Central memory CD8-positive, alpha-beta T cell (primary cell): Measurements from ENCODE around the gene IL17RD.

ENCODE experiments used
- ATAC-seq: fragments of 150-1000 bp; cut with Tn5 transposase; replicated peaks from 2 replicates; pipeline ENCODE4 v1.10.0; 2022; ENCODE audit warnings: mild to moderate bottlenecking, moderate FRiP score, moderate number of reproducible peaks; ENCODE audit not compliant: poor library complexity, severe bottlenecking; ENCODE audit errors: extremely low read depth
- DNase-seq, 2 donors: peaks; one replicate each; pipeline ENCODE4 v3.0.0; 2021; ENCODE audit warnings: low spot score in 2 of 2
- H3K27ac Mint-ChIP-seq: one replicate; pipeline ENCODE4 v1.8.0; 2022; ENCODE audit warnings: low read depth, mild to moderate bottlenecking, moderate library complexity, mixed read lengths
- H3K27me3 Mint-ChIP-seq: one replicate; pipeline ENCODE4 v1.8.0; 2022; ENCODE audit warnings: mixed read lengths
- H3K36me3 Mint-ChIP-seq: one replicate; pipeline ENCODE4 v1.8.0; 2022; ENCODE audit warnings: mild to moderate bottlenecking, moderate library complexity, mixed read lengths; ENCODE audit not compliant: insufficient read depth
- H3K4me1 Mint-ChIP-seq: one replicate; pipeline ENCODE4 v1.8.0; 2022; ENCODE audit warnings: mixed read lengths
- H3K4me3 Mint-ChIP-seq: one replicate; pipeline ENCODE4 v1.8.0; 2022; ENCODE audit warnings: mild to moderate bottlenecking, moderate library complexity, mixed read lengths
- H3K9me3 Mint-ChIP-seq: one replicate; pipeline ENCODE4 v1.8.0; 2022; ENCODE audit warnings: mixed read lengths

The IL17RD gene

DNA sequence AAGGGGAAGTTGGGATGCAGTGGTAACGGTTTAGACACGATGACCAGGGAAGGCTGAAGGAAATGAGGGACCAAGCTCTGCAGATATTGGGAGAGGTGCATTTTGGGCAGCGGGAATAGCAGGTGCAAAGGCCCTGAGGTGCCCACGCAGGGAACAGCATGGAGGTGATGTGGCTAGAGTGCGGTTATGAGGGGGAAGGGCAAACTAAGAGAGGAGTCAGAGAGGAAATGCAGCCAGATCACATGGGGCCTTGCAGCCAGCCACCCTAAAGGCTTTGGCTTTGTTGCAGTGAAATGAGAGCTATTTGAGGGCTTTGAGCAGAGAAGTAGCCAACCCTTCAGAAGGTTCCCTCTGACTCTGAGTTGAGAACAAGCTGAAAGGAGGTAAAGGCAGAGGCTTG is 102.1 kb downstream of the IL17RD start:
- no peaks in the 10 kb centered on the region for H3K36me3 Mint-ChIP-seq
- DNase-seq (no peak), ATAC-seq (no peak)
- H3K27ac Mint-ChIP-seq: no peak overlapping the region
- no peaks in the 10 kb centered on the region for H3K9me3 Mint-ChIP-seq
- H3K4me3 Mint-ChIP-seq: no peak overlapping the region
- H3K4me1 Mint-ChIP-seq: no peaks in the 10 kb centered on the region
- peaks cover 24% of the 10 kb centered on the region for H3K27me3 Mint-ChIP-seq

DNA sequence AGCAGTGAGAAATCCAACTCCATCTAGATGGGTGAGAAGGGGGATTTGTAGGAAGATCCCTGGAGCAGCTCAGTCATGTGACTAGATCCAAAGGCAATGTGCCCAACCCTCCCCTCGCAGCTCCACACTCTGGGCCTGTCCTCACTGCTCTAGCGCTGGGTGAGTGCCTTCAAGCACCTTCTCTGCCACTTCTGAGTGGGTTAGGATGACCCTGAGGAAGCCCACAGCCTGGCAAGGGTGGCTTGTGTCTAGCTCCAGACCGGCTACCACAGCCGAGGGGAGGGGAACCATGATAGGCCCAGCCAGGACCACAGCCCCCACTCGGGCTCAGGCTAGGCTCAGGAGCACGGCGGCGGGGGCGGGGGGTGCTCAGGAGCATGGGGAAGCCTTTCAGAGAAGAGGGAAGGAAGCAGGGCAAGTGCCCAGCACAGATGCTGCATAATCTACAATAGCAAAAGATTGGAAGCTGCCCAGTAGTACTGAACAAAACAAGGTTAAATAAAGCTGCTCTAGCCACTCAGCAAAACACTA is 103.0 kb downstream of the IL17RD start:
- no peak for ATAC-seq
- H3K27me3 Mint-ChIP-seq: peaks cover 28% of the 10 kb centered on the region

DNA sequence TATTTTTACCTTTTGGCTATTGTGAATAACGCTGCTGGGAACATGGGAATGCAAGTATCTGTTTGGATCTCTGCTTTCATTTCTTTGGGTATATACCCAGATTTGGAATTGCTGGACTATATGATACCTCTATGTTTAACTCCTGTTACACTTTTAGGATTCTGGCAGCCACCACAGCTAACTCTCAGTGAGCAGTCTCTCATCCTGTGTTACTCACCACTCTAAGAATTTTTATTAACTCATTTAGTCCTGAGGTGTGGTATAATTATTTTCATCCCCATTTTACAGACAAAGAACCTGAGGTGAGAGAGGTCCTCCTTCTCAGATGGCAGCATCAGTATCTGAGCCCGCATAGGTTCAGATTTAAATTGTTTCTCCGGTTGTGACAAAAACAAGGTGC is 103.6 kb downstream of the IL17RD start:
- no peaks in the 10 kb centered on the region for H3K36me3 Mint-ChIP-seq
- no peak for ATAC-seq

More for the DNA sequence above, 103.0 kb downstream of the IL17RD start:
- no peaks in the 10 kb centered on the region for H3K9me3 Mint-ChIP-seq
- no peak for DNase-seq
- H3K4me3 Mint-ChIP-seq: no peak overlapping the region
- no peak overlapping the region for H3K27ac Mint-ChIP-seq
- no peaks in the 10 kb centered on the region for H3K4me1 Mint-ChIP-seq
- H3K36me3 Mint-ChIP-seq: no peaks in the 10 kb centered on the region

DNA sequence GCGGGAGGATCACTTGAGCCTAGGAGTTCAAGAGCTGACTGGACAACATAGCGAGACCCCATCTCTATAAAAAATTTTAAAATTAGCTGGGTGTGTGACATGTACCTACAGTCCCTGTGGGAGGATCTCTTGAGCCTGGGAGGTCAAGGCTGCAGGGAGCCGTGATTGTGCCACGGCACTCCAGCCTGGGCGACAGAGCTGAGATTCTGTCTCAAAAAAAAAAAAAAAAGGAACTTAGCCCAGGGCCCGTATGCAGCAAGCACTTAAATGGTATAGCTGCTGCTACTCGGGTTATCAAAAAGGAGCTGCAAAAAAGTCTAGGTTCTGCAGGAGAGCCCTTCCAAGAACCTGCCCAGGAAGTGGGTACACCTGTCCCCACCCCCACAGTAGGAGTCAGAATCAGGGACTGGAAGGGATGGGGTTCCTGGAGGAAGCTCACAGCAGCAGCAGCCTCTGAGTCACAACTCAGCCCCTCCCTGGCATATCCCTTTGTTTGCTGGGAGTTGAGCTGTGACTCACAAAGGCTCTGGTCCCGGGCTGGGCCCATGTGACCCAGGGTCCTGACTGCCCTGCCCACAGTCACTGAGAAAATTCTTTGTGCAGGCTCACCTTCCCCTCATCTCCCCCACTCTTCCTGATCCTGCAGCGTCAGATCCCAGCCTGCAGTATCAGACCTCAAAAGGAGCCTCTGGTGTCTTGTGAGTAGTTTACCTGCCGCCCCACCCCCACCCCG is 104.9 kb downstream of the IL17RD start, which contains the start of gene SPATA12:
Gene SPATA12 (plus strand): TSS at position 576 of the 733 bp plus-strand sequence. CDS start 13,031 bp downstream, outside the sequence.
- H3K27ac Mint-ChIP-seq: no peak within 1 kb of the TSS
- no peak for ATAC-seq
- no peaks in the 10 kb centered on the region for H3K4me1 Mint-ChIP-seq

More for the DNA sequence above, 103.6 kb downstream of the IL17RD start:
- H3K4me3 Mint-ChIP-seq: no peak overlapping the region
- H3K27me3 Mint-ChIP-seq: peaks cover 34% of the 10 kb centered on the region
- no peak overlapping the region for H3K27ac Mint-ChIP-seq
- H3K4me1 Mint-ChIP-seq: no peaks in the 10 kb centered on the region
- H3K9me3 Mint-ChIP-seq: no peaks in the 10 kb centered on the region
- no peak for DNase-seq

GRCh38 chr3:57059411-57059810 is 105.7 kb downstream of the IL17RD start:
- no peak for ATAC-seq
- Mint-ChIP-seq H3K4me3 (no peak overlapping the region), H3K27ac (no peak overlapping the region), H3K27me3 (peaks cover 49% of the 10 kb centered on the region), H3K4me1 (no peaks in the 10 kb centered on the region), H3K36me3 (no peaks in the 10 kb centered on the region), H3K9me3 (no peaks in the 10 kb centered on the region)
- no peak for DNase-seq

More for the DNA sequence above, 104.9 kb downstream of the IL17RD start, which contains the start of gene SPATA12:
- H3K27me3 Mint-ChIP-seq: peaks cover 47% of the 10 kb centered on the region
- no peaks in the 10 kb centered on the region for H3K36me3 Mint-ChIP-seq
- no peak within 1 kb of the TSS for H3K4me3 Mint-ChIP-seq
- no peak for DNase-seq
- no peaks in the 10 kb centered on the region for H3K9me3 Mint-ChIP-seq

DNA sequence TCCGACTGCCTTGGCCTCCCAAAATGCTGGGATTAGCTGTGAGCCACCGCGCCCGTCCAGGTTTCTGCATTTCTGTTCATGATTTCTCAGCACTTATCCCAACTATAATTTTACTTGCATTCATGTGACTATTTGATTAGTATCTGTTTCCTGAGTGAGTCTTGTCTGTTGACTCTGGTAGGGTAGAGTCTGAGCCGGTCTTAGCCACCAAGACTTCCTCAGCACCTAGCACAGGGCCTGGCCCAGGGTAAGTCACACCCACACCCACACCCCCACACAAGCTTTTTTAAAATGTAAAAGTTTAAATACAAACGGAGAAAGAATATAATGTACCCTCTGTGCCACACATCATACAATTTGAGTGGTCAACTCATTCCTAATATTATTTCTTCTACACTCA is 107.8 kb downstream of the IL17RD start:
- no peak overlapping the region for H3K4me3 Mint-ChIP-seq
- no peak overlapping the region for H3K27ac Mint-ChIP-seq
- no peaks in the 10 kb centered on the region for H3K9me3 Mint-ChIP-seq
- H3K4me1 Mint-ChIP-seq: no peaks in the 10 kb centered on the region
- no peak for ATAC-seq
- no peak for DNase-seq
- H3K36me3 Mint-ChIP-seq: no peaks in the 10 kb centered on the region
- peaks cover 53% of the 10 kb centered on the region for H3K27me3 Mint-ChIP-seq

DNA sequence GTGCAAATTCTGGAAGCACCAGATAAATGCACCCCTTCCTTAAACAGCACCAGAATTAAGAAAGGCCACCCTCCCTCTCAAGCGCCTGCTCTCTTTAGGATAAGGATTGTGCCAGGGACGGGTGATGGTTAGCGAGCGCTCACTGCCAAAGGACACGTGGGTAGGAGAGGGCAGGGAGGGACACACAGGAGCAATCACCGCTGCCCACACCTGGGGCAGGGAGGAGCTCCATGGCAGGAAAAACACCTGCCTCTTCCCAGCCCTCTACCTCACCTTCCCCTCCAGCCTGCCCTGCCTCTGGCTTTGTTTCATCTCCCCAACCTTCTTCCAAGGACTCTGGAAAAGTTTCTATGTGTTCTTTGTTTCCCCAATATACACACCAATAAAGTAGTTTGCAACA is 112.0 kb downstream of the IL17RD start:
- peaks cover 61% of the 10 kb centered on the region for H3K27me3 Mint-ChIP-seq
- no peaks in the 10 kb centered on the region for H3K9me3 Mint-ChIP-seq
- H3K4me1 Mint-ChIP-seq: no peaks in the 10 kb centered on the region
- H3K27ac Mint-ChIP-seq: no peak overlapping the region
- no peak for ATAC-seq
- no peaks in the 10 kb centered on the region for H3K36me3 Mint-ChIP-seq
- DNase-seq: no peak
- no peak overlapping the region for H3K4me3 Mint-ChIP-seq

- ATAC-seq: no peak
- H3K27me3 Mint-ChIP-seq: peaks cover 66% of the 10 kb centered on the region
- no peaks in the 10 kb centered on the region for H3K9me3 Mint-ChIP-seq
- no peak overlapping the region for H3K27ac Mint-ChIP-seq
- H3K4me3 Mint-ChIP-seq: no peak overlapping the region
- no peak for DNase-seq
- no peaks in the 10 kb centered on the region for H3K36me3 Mint-ChIP-seq
- no peaks in the 10 kb centered on the region for H3K4me1 Mint-ChIP-seq
These were observed 112.5 kb downstream of the IL17RD start for GRCh38 chr3:57052662-57053061.

DNA sequence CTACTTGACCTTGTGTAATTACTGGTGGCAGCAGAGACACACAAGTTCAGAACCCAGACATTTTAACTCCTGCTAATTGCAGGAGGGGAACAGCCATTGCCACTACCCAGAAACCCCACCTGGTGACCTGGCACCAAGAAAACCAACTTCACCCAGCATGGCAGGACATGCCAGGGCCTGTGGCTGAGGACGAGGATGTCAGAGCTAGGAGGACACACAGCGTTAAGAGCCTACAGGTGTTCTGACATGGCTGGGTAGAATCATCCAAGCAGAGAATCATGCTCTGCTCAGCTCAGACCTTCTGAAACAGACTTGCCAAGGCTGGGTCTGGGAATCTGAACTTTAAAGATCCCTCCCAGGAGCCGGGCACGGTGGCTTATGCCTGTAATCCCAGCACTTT is 116.4 kb downstream of the IL17RD start:
- Mint-ChIP-seq H3K27me3 (peaks cover 45% of the 10 kb centered on the region), H3K4me3 (no peak overlapping the region), H3K27ac (no peak overlapping the region), H3K4me1 (no peaks in the 10 kb centered on the region), H3K9me3 (no peaks in the 10 kb centered on the region), H3K36me3 (no peaks in the 10 kb centered on the region)
- ATAC-seq (no peak), DNase-seq (no peak)

DNA sequence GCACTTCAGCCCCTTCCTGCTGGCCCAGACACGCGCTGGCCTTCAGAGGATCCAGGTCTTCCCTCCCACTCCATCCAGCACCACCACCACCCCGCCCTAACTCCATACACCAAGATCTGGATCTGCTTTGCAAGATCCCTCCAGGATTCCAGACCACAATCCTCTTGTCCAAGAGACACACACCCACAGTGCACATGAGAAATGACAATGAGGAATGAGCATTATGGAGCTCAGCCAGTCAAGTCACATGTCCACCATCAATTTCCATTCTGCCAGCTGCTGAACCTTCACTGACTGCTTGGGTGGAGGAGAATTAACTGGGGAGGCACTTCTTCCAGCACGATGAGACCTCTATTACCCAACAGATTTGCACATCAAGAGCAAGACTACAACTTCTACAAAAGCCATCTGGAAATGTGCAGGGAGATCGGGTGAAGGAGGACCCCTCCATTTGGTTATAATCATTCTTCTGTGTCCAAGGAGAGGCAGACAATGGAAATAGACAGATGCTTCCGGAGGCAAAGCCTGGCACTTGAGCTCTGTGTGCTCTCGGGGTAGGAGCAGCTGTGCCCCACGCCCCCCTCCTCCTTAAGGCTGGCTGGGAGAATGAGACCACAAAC is 117.0 kb downstream of the IL17RD start:
- Mint-ChIP-seq H3K4me3 (no peak overlapping the region), H3K4me1 (no peaks in the 10 kb centered on the region), H3K27ac (no peak overlapping the region), H3K9me3 (no peaks in the 10 kb centered on the region), H3K27me3 (peaks cover 45% of the 10 kb centered on the region), H3K36me3 (no peaks in the 10 kb centered on the region)
- DNase-seq (no peak), ATAC-seq (no peak)

DNA sequence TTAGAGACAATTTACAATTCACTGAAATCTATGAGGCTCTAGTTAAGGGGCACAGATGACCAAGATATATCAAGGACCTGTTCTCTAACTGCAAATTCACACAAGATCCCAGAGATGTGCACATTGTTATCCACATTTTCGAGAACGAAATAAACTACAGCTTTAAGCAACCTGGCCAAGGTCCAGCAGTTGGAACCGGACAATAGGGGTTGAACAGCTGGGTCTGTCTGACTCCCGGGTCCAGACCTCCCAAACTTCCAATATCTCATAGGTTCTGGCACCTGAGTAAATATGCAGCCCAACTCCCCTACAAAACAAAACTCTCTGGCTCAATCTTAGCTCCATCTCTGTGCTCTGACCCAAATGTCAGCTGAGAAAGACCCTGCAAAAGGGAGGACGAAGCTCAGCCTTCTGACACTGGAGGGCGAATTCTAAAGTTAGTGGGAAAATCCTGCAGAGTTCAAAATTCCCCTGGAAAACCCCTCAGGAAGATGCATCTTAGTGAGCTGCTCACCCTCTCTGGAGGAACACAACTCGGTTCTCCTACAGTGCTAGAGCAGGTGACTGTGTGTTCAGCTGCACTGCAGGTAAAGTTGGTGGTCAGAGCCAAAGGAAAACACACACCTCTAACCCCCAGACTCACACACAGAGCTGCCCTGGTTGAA is 118.9 kb downstream of the IL17RD start:
- DNase-seq: no peak
- no peaks in the 10 kb centered on the region for H3K36me3 Mint-ChIP-seq
- no peak for ATAC-seq
- H3K4me1 Mint-ChIP-seq: no peaks in the 10 kb centered on the region
- H3K27ac Mint-ChIP-seq: no peak overlapping the region
- no peak overlapping the region for H3K4me3 Mint-ChIP-seq
- H3K9me3 Mint-ChIP-seq: no peaks in the 10 kb centered on the region
- H3K27me3 Mint-ChIP-seq: peaks cover 47% of the 10 kb centered on the region

GRCh38 chr3:57043518-57043917 is 121.6 kb downstream of the IL17RD start:
- ATAC-seq: no peak
- no peaks in the 10 kb centered on the region for H3K9me3 Mint-ChIP-seq
- no peak overlapping the region for H3K4me3 Mint-ChIP-seq
- no peak overlapping the region for H3K27ac Mint-ChIP-seq
- H3K4me1 Mint-ChIP-seq: no peaks in the 10 kb centered on the region
- DNase-seq: no peak
- peaks cover 74% of the 10 kb centered on the region for H3K27me3 Mint-ChIP-seq
- no peaks in the 10 kb centered on the region for H3K36me3 Mint-ChIP-seq
